H1 (cell line): ENCODE data around the gene MAP4K5. TPM values are rescaled to one million over a fixed set of nuclear protein-coding genes. Genes with fewer than 3 reads are reported as not detected.

Experiments
- CHD1 ChIP-seq: IDR thresholded peaks from 2 replicates; pipeline ENCODE4 v1.6.1; 2012; ENCODE audit warnings: low read depth, low read length, improper control_type of control experiment
- SIX5 ChIP-seq: IDR thresholded peaks from 2 replicates; pipeline ENCODE4 v1.6.1; 2011; ENCODE audit warnings: mild to moderate bottlenecking, low read depth, low read length
- TAF1 ChIP-seq: IDR thresholded peaks from 2 replicates; pipeline ENCODE4 v1.6.1; 2011; ENCODE audit warnings: mild to moderate bottlenecking, low read depth, low read length
- polyA plus RNA-seq, 7 experiments: library from polyadenylated mRNA; depleted of rRNA in 3 of 7; stranded (reverse) in 5 of 7; unstranded in 2 of 7; fragments of >200 nt in 5 of 7; fragments of 200-250 nt in 2 of 7; gene quantifications; 1 replicate in 5 of 7; 2 replicates in 1 of 7; 4 replicates in 1 of 7; pipeline versions ENCODE4 v1.2.1 to v1.2.3, GENCODE V29; 2011 to 2013; ENCODE audit warnings: missing spikeins in 2 of 7, mixed read lengths in 2 of 7
- total RNA-seq: library from RNA; stranded (reverse); fragmentation: NEBNext Ultra II Directional; extraction: Animal tissue kit (Norgen Biotek cat#: 25700); gene quantifications from 2 replicates; pipeline ENCODE4 v1.2.1, GENCODE V29; 2021

MAP4K5 gene
- total and polyA plus RNA-seq, 2 of the 8 experiments (the other 6 are each of a cell fraction or from before 2014, with no cell fraction given) = 7.6 to 34.5 TPM

GRCh38 chr14:50417853-50418252 lies 114.5 kb downstream of the MAP4K5 start (continued):
- no peak for TF ChIP-seq TAF1
- no peak for TF ChIP-seq SIX5
- no peak for TF ChIP-seq CHD1
